NB4 (cell line): ENCODE data around the gene FTCD.

Experiments
- DNase-seq: peaks from one replicate; pipeline ENCODE4 v3.0.0; 2010; ENCODE audit warnings: low read depth
- H3K4me3 ChIP-seq: one replicate; pipeline ENCODE4 v1.5.1; 2011; ENCODE audit warnings: mild to moderate bottlenecking, low read depth, low read length, moderate library complexity
- CTCF ChIP-seq: IDR thresholded peaks from one replicate; pipeline ENCODE4 v1.5.1; 2012; ENCODE audit warnings: low read depth, low read length
- MAX ChIP-seq: IDR thresholded peaks from 2 replicates; pipeline ENCODE4 v1.6.1; 2011; ENCODE audit warnings: low read depth, low read length
- MYC ChIP-seq: IDR thresholded peaks from 2 replicates; pipeline ENCODE4 v1.6.1; 2011; ENCODE audit warnings: low read depth, low read length
- POLR2A ChIP-seq: IDR thresholded peaks from 2 replicates; pipeline ENCODE4 v1.6.1; 2011; ENCODE audit warnings: mild to moderate bottlenecking; ENCODE audit not compliant: insufficient read length; ENCODE audit errors: extremely low read depth

FTCD gene

GRCh38 chr21:46089285-46089684, 66.1 kb downstream of the FTCD start:
- no peak for DNase-seq
- H3K4me3 ChIP-seq, result no peak overlapping the region
- TF ChIP-seq MYC (no peak), POLR2A (no peak)

GRCh38 chr21:46088189-46088588, 67.2 kb downstream of the FTCD start:
- no peak for TF ChIP-seq POLR2A
- no peak for TF ChIP-seq MAX
- TF ChIP-seq MYC, result no peak
- TF ChIP-seq CTCF, result no peak
- DNase-seq, result no peak

GRCh38 chr21:46087641-46088040, 67.7 kb downstream of the FTCD start:
- no peak for TF ChIP-seq CTCF
- TF ChIP-seq POLR2A, result no peak
- TF ChIP-seq MYC, result no peak
- no peak for TF ChIP-seq MAX
- no peak for DNase-seq
- H3K4me3 ChIP-seq, result no peak overlapping the region

More at GRCh38 chr21:46088189-46088588, 67.2 kb downstream of the FTCD start:
- H3K4me3 ChIP-seq, result no peak overlapping the region
